Measurements from ENCODE around the gene IP6K3. TPM values are rescaled to one million over a fixed set of nuclear protein-coding genes. Genes with fewer than 3 reads are reported as not detected.

Gene IP6K3
- total RNA-seq, 1 donor from 2014 or later: not detected

DNA sequence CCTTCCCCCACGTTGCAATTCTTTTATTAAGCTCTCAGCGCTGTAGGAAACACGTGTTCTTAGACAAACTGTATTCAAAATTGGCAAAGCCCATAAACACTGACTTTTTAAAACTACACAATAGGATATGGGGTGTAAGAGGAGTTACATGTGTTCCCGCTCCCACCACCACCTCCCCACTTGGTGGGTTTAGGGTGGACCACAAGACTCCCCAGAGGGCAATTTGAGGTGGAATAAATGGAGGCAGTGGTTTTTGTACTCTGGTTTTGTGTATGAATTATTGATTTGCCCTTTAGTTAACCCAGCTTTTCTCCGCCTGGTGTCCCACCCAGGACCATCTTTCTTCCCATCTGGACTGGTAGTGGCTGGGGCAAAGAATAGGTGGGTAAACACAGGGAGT, 38.9 kb downstream of the IP6K3 start:
- DNase-seq: no peak
- ChIA-PET POLR2A (interaction anchor here (0.6 kb wide), 1 partner anchor 102 kb away, joined by 4 read pairs; no protein-coding TSS in a partner anchor), CTCF (no interaction called here)
- Mint-ChIP-seq H3K27me3 (no peaks in the 10 kb centered on the region), H3K36me3 (ENCODE audit: low read depth) (peaks cover 43% of the 10 kb centered on the region), H3K27ac (no peak overlapping the region), H3K4me1 (peaks cover 31% of the 10 kb centered on the region), H3K4me3 (no peak overlapping the region), H3K9me3 (no peaks in the 10 kb centered on the region)
- no peak for ATAC-seq (ENCODE audit: low read depth)
- TF ChIP-seq, protein P1, sequence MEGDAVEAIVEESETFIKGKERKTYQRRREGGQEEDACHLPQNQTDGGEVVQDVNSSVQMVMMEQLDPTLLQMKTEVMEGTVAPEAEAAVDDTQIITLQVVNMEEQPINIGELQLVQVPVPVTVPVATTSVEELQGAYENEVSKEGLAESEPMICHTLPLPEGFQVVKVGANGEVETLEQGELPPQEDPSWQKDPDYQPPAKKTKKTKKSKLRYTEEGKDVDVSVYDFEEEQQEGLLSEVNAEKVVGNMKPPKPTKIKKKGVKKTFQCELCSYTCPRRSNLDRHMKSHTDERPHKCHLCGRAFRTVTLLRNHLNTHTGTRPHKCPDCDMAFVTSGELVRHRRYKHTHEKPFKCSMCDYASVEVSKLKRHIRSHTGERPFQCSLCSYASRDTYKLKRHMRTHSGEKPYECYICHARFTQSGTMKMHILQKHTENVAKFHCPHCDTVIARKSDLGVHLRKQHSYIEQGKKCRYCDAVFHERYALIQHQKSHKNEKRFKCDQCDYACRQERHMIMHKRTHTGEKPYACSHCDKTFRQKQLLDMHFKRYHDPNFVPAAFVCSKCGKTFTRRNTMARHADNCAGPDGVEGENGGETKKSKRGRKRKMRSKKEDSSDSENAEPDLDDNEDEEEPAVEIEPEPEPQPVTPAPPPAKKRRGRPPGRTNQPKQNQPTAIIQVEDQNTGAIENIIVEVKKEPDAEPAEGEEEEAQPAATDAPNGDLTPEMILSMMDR (IDR thresholded peaks at IDR 0.05): no peak
- intact Hi-C loops (cut with micrococcal nuclease): no loop called here

DNA sequence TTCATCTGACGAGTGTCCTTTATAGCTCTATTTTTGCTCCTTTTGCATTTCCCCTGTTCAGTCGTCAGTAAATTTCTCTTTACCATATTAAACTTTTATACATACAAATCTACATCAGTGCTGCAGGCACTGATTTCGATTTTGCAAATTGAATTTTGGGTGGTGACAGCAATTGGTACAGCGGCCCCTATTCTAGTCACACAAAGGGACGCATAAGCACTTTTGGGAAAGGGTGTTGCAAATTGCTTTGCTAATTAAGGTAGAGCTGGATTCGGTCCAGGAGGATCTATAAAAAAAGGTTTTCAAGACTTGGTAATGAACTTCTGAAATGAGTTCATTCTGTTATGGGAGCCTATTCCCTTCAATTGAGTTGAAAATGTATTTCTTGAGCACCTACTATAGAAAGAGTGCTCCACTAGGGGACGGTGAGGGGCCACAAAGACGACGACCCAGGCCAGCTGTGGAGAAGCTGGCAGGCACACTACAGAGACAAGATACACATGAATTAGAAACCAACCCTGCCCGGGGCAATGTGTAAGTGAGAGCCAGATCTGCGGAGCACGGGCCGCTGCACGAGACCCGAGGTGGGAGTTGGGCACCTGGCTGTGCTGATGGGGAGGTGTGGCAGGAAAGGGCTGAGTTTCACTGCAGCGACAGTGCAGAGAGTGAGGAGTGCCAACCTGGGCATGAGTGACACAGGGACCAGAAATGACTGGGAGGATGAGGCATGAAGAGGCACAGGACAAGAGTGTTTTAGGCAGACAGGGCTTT, 40.6 kb downstream of the IP6K3 start:
- H3K4me3 Mint-ChIP-seq: no peak overlapping the region
- peak overlapping the region; percentile 41 for H3K27ac Mint-ChIP-seq
- POLR2A ChIA-PET: interaction anchor here (1.1 kb wide), 1 partner anchor 126 kb away, joined by 3 read pairs; the partner anchor contains the start of gene BAK1
- TF ChIP-seq, protein P1 (IDR thresholded peaks at IDR 0.05): no peak
- DNase-seq (no peak), ATAC-seq (ENCODE audit: low read depth) (no peak)
- intact Hi-C loops (cut with micrococcal nuclease): no loop called here
- H3K27me3 Mint-ChIP-seq: no peaks in the 10 kb centered on the region
- peaks cover 33% of the 10 kb centered on the region for H3K4me1 Mint-ChIP-seq
- CTCF ChIA-PET: interaction anchor here (1.0 kb wide), 1 partner anchor 121 kb away, joined by 3 read pairs; no protein-coding TSS in a partner anchor
- no peaks in the 10 kb centered on the region for H3K9me3 Mint-ChIP-seq
- peaks cover 41% of the 10 kb centered on the region for H3K36me3 Mint-ChIP-seq (ENCODE audit: low read depth)

- ATAC-seq (ENCODE audit: low read depth) (no peak), DNase-seq (no peak)
- H3K4me3 Mint-ChIP-seq: no peak overlapping the region
- ChIA-PET POLR2A (interaction anchor here (0.7 to 1.1 kb wide), 2 partner anchors 125 to 320 kb away, joined by 3 read pairs; partner anchors contain the start of gene BAK1), CTCF (interaction anchor here (1.0 to 1.4 kb wide), 2 partner anchors 56 to 120 kb away, joined by 3 read pairs; no protein-coding TSS in a partner anchor)
- H3K27ac Mint-ChIP-seq: no peak overlapping the region
- H3K36me3 Mint-ChIP-seq (ENCODE audit: low read depth): peaks cover 41% of the 10 kb centered on the region
- no peaks in the 10 kb centered on the region for H3K27me3 Mint-ChIP-seq
- no peaks in the 10 kb centered on the region for H3K9me3 Mint-ChIP-seq
- H3K4me1 Mint-ChIP-seq: peaks cover 32% of the 10 kb centered on the region
- TF ChIP-seq, protein P1 (IDR thresholded peaks at IDR 0.05): no peak
- intact Hi-C loops (cut with micrococcal nuclease): no loop called here
Measured at GRCh38 chr6:33705268-33705885, 41.3 kb downstream of the IP6K3 start.

DNA sequence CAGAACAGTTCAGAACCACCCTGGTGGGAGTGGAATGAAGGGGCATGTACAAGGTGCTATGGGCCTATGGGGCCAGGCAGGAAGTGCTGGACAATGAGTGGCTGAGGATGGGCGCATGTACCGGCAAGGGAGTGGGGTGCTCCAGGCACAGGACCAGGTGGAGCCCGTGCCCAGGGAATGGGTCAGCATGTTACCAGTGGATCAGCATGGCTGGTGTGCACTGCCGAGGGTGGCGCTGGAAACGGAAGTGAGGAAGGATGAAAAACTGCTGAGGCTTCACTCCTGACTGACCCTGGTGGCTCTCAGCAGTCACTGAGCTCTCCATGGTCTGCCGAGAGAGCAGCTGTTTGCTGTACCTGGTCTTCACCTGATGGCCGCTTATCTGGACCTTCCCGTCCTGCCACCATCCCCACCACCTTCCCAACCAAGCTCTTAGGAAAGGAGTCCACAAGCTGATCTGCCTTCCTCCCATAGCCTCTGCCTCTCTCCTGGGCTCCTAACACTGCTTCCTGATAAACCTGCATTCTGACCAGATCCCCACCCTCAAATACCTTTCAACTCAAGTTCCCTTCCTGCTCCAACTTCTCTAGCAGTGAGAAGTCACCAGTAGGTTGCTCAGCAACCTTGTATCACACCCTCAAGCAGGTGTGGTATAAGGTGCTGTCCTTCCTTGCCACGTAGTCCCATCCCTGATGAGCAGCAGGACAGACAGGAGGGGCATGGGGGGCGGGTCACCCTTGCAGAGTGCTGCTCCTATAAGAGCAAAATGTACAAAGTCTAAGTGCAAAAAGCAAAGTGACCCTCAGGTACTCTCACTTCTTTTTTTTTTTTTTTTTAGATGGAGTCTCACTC, 42.3 kb downstream of the IP6K3 start:
- ATAC-seq (ENCODE audit: low read depth): no peak

More for the DNA sequence above, 42.3 kb downstream of the IP6K3 start:
- peaks cover 38% of the 10 kb centered on the region for H3K36me3 Mint-ChIP-seq (ENCODE audit: low read depth)
- POLR2A ChIA-PET: interaction anchor here (0.7 to 1.1 kb wide), 2 partner anchors 125 to 319 kb away, joined by 3 read pairs; partner anchors contain the start of gene BAK1
- H3K27me3 Mint-ChIP-seq: no peaks in the 10 kb centered on the region
- CTCF ChIA-PET: interaction anchor here (1.4 kb wide), 1 partner anchor 57 kb away, joined by 3 read pairs; no protein-coding TSS in a partner anchor
- intact Hi-C loops (cut with micrococcal nuclease): no loop called here
- no peak overlapping the region for H3K4me3 Mint-ChIP-seq
- TF ChIP-seq, protein P1 (IDR thresholded peaks at IDR 0.05): no peak
- no peaks in the 10 kb centered on the region for H3K9me3 Mint-ChIP-seq
- peaks cover 34% of the 10 kb centered on the region for H3K4me1 Mint-ChIP-seq
- H3K27ac Mint-ChIP-seq: no peak overlapping the region
- no peak for DNase-seq
